Upper lobe of left lung (tissue), 4 donors: ENCODE results near the gene LGI4.

Experiments used
- POLR2A ChIP-seq, 4 donors: fragments of 450-650 bp; IDR thresholded peaks; one replicate each; pipeline ENCODE4 v1.5.1; 2016 to 2017; ENCODE audit warnings: antibody characterized with exemption in 4 of 4, mild to moderate bottlenecking in 2 of 4
- POLR2AphosphoS5 ChIP-seq, 2 donors: sonication (generic); formaldehyde crosslinking; IDR thresholded peaks; one replicate each; pipeline ENCODE4 v1.5.1; 2017; ENCODE audit warnings: antibody characterized with exemption in 2 of 2
- TF ChIP-seq, protein P1 (sequence below), 6 experiments: fragments of 450-650 bp in 4 of 6; fragments of 200-600 bp in 2 of 6; sonication (generic) in 2 of 6; IDR thresholded peaks; one replicate each; pipeline ENCODE4 v1.5.1; 2016 to 2019; ENCODE audit warnings: antibody characterized with exemption in 6 of 6

DNA sequence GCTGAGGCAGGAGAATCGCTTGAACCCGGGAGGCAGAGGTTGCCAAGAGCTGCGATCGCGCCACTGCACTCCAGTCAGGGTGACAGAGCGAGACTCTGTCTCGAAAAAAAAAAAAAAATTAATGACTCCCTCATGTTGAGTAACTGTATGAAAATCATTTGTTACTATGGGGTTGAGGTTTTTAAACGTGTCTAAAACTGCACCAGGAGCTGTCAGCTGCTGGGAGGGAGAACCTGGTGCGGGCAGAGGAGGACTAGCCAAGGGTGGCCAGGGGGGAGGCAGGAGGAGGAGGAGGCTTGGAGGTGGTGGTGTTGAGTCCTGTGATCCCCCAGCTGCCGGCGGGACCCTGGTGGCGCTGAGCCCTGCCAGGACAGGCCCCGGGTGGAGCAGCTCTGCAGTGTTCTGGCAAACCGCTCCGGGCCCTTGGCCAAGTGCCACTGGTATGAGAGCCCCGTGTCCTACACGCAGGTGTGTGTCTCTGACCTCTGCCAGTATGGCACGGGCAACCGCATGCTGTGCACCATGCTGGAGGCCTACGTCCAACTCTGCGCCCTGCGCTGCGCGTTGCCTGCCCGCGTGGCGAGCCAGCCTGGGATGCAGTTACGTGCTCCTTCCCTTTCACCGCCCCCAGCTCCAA is 36.3 kb downstream of the LGI4 start:
- TF ChIP-seq, protein P1, sequence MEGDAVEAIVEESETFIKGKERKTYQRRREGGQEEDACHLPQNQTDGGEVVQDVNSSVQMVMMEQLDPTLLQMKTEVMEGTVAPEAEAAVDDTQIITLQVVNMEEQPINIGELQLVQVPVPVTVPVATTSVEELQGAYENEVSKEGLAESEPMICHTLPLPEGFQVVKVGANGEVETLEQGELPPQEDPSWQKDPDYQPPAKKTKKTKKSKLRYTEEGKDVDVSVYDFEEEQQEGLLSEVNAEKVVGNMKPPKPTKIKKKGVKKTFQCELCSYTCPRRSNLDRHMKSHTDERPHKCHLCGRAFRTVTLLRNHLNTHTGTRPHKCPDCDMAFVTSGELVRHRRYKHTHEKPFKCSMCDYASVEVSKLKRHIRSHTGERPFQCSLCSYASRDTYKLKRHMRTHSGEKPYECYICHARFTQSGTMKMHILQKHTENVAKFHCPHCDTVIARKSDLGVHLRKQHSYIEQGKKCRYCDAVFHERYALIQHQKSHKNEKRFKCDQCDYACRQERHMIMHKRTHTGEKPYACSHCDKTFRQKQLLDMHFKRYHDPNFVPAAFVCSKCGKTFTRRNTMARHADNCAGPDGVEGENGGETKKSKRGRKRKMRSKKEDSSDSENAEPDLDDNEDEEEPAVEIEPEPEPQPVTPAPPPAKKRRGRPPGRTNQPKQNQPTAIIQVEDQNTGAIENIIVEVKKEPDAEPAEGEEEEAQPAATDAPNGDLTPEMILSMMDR (IDR thresholded peaks at IDR 0.05) = no peak
- TF ChIP-seq POLR2AphosphoS5 (IDR thresholded peaks at IDR 0.05) = no peak
- TF ChIP-seq POLR2A (IDR thresholded peaks at IDR 0.05) = no peak
